HG03565 (cell line): ENCODE data around the gene TMEM178A.

Experiments used
- ATAC-seq: cut with Tn5 transposase; IDR thresholded peaks from one replicate; pipeline ENCODE4 v1.9.1; 2021; ENCODE audit warnings: mild to moderate bottlenecking, moderate library complexity; ENCODE audit not compliant: unreplicated experiment

TMEM178A gene

DNA sequence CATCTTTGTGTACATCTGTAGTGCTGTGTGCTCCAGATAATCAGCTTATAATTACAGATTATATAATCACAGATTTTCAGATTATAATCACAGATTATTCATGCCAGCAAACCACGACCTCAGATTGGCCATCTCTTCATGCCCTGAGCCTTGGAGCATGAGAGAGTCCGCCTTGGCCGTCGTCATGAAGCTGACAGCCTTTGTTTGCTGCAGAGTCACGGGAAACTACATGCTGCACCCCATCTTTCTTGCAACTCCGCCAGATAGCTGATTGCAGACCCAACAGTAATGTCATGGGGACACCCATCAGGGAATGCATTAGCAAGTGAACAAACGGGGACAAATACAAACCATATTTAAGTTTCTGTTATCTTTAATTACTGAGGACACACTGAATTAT lies 7.3 kb downstream of the TMEM178A start:
- ATAC-seq: no peak

DNA sequence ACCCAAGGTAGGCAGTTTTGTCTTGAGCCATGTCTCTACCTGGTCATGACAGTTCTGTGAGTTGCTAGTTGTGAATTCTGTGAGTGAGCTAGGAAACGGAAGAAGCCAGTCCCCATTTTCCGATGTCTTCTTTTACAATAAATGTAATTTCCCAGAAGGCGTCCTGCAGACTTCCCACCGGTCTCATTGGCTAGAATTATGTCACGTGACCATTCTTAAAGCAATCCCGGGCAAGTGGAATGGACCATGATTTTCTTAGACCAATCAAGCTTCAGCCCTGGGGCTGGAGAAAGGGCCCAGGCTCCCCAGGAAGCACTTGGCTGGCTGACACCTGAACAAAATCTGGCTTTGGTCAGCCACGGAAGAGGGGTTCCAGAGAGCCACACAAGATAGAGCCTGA lies 10.6 kb downstream of the TMEM178A start:
- no peak for ATAC-seq

DNA sequence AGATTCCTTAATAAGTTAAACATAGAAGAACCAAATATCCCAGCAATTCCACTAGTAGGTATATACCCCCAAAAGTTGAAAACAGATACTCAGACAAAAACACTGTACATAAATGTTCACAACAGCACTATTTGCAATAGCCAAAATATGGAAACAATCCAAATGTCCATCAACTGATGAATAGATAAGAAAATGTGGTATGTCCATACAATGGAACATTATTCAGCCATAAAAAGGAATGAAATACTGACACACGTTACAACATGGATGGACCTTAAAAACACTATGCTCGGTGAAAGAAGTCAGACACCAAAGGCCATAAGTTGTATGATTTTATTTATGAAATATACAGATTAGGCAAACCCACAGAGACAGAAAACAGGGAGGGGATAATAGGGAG lies 12.5 kb downstream of the TMEM178A start:
- no peak for ATAC-seq

DNA sequence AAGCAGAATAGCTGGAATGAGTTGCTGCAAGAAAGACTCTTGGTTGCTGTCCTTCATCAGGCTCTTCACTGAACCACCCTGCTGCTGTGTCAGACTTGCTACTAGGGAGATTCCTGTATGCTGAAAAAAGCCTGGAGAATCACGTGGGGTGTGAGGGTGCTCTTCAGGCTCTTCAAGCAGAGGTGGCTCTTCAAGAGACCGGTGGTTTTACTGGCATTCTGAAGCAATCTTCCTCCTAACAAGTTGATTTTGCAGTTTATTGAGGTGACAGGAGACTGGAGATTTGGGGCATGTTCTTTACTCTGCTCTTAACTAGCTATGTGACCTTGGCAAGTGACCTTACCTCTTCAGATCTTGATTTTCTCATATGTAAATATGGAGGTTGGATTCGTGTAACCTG lies 14.1 kb downstream of the TMEM178A start:
- no peak for ATAC-seq

DNA sequence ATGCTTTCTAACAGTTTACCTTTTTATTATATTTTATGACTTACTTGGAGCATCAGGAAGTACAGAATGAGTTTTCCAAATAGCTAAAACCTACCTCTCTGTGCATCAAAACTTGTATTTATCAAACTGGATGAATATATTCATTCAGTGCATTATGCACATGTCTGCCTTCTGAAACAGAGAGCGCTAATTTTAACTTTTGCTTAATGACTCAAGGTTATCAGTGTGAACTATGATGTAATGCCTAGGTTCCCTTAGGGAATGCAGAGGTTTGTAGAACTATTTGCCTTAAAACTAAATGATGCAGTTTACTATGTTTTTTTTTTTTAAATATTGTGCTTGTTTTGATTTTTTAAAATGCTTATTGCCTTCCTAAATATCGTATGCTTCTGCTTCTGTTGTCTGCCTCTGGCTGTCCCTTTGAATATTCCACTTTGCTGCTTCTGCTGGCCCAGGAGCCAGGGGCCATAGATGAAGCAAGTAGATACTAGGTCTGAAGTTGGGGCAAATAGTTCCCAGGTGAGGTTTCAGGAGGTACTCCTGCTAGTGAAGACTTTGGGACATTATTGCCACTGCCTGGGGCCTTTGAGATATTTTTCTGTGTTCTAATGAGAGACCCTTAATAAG lies 16.5 kb downstream of the TMEM178A start:
- no peak for ATAC-seq

DNA sequence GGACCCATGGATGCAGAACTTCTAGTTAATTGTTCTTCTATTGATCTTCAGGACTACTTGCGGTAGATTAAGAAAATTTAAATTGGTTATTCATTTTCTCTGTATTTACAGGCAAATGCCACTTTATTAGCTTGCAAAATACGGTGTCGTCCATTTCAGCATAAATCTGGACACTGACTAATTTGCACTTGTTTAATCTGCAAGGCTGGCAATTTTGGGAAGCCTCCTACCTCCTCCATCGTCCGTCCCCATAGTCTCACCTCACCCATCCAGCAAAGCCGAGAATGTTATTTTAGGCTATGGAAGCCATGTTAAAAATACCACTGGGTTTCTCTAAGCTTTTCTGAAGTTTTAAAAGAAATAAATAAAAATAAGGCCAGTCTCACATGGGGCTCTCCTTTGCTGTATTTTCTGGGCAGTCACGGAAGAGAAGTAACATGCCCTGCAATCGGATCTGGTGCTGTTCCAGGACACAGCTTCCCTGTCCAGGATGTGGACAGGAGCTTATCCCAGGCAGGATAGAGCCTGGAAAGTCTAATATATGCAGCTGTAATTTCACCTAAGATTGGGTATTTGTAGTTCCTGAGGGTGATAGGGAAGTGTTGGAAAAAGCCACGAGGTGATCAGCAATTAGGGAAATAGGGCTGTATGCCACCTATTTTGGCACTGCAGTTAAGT lies 17.4 kb downstream of the TMEM178A start:
- ATAC-seq: no peak

DNA sequence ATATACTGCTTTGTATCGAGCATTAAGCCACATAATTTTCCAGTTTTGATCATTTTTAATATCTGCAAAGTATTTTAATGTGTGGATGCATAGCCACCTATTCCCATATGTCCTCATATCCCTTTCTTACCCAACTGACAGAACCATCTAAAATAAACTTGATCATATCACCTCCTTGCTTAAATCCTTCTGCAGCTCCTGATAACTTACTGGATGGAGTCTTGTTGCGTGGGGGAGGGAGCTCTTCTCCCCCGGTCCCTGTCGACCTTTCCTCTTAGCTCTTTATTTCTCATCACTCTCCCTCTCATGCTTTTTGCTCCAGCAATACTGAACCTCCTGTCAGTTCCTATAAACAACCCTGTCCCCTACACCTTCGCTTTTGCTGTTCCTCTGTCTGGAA lies 18.7 kb downstream of the TMEM178A start:
- ATAC-seq: no peak

DNA sequence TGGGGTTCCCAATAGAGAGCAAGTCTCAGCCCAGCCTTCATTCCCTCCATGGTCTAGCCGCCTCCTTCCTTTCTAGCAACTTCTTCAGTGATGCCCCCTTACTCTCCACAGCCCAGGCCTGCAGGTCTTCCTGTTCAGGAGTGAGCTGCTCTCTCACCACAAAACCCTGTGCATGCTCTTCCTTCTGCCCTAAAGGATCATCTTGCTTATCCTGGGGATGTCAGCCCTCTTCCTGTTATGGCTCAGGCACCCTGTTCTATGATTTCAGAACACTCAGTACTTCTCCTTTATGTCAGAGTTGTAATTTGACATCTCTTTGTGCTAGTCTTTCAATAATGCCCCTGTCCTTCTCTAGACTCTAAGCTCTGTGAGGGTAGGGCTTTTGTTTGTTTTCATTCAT lies 19.4 kb downstream of the TMEM178A start:
- ATAC-seq: no peak

DNA sequence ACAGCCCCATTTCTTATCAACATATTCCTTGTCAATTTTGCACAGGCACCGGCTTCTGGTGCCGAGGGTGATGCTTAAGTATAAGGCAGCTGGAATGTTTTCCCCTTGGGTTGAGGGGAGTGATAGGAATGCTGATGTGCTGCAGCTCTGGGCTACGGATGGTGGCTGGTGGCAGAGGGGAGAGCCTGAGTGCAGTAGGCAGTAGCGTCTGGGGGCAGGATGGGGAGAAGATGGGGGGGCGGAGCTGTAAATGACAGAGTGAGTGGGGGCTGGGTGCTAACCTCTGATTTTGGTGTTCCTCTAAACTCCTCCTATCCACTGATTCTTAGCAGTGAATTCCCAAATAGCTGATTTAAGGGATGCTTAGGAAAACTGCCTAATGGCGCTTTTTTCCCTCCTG lies 20.7 kb downstream of the TMEM178A start:
- no peak for ATAC-seq

DNA sequence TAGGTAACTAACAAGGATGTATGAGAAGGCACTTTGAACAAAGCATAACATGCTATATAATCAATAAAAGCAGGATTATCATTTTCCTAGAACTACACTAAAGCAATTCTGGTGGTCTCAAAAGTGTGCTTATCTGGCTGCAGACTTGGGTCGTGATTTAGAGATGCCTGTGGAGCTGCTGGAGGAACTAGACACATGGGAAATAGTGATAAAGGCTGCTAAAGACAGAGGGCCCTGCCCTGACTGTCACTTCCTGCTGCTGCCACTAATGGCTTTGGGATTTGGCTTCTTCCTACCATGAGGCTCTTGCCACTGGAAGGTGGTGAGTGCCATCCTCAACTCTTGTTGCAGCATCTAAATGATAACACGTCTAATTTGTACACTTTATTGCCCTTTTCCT lies 22.5 kb downstream of the TMEM178A start:
- ATAC-seq: no peak

DNA sequence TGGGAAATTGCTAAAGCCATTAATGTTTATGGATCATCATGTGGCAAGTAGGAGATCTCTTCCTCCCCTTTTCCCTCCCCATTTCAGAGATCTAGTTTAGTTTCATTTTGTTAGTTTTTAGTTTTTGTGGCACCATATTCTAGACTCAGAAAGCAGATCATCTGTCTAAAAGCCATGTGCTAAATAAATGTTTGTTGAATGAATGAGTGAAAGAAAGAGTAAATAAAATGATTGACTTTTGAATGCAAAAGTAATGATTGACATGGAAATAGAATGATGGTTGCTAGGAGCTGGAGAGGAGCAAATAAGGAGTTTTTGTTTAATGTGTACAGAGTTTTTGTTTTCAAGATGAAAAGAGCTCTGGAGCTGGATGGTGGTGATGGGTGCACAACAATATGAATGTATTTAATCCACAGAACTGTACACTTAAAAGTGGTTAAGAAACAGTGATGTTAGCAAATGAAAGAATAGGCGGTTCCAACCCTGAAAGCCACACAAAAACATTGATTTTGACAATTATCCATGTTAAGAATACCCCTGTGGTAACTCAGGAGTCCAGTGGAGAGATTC lies 23.6 kb downstream of the TMEM178A start:
- ATAC-seq: no peak

DNA sequence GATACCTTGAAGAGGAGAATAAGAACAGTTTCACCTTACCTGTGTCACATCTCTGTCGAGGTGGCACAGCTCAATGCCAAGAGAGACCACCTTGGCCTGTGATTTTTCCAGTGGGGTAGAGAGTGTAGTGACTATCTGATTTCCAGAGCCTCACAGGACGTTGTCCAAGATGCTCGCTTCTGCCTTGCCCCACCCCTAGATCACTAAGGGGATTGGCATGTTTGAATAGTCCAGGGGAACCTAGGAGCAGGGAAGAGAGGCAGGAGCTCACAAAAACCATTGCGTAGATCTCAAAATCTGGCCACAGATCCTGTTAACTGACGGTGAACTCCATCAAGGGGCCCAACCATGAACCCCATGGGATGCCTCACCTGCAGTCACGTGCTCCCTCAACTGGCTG lies 24.2 kb downstream of the TMEM178A start:
- no peak for ATAC-seq

DNA sequence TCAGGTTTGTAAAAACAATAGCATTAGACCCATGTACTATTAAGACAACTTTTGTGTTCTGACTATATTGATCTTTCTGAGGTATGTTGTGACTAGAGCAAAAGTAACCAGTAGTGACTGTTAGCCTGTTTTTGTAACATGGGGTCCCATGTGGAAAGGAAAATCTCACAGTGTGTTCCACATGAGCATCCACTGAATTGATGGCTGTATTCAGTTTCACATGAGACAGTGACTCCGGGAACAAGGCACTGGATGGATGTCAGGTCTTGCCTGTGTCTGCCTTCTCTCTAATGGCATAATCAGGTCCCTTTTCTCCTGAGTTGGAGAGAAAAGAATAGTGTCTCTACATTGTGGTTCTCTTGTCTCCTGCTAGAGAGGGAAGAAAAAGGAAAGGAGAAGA lies 27.5 kb downstream of the TMEM178A start:
- ATAC-seq: no peak

DNA sequence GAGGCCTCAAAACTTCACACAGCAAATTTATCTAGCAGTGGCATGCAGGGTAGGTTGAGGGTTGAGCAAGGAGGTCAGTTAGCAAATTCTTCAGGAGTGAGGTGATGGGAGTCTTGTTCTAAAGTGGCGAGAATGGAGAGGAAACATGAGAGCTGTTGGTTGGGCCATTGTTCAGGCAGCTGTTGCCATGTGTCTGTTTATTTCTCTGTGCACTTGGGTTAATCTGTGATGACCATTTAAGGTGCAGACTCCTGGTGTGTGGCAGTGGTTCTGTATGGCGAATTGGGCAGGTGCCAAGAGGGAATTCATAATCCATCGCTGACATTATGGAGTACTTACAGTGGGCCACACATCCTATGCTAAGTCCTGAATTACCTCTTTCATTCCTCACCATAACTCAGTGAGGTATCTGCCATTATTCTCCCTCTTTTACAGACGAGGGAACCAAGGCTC lies 30.4 kb downstream of the TMEM178A start:
- no peak for ATAC-seq

DNA sequence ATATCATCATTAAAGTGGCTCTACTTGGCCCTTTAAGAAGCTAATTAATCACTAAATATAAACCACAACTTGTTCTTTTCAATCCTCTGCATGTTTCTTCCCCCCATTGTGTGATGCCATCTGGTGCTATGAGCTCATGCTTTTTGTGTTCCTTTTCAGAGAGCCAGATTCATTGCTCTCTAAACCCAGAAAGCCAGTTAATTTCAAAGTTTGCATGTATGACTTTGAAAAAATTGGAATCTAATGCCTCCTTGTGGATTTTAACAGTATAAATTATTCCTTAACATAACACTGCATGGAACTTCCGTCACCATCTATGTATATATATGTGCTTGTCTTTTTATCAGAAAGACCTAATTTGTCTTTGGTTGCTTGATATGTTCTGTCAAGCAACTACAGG lies 31.1 kb downstream of the TMEM178A start:
- no peak for ATAC-seq

DNA sequence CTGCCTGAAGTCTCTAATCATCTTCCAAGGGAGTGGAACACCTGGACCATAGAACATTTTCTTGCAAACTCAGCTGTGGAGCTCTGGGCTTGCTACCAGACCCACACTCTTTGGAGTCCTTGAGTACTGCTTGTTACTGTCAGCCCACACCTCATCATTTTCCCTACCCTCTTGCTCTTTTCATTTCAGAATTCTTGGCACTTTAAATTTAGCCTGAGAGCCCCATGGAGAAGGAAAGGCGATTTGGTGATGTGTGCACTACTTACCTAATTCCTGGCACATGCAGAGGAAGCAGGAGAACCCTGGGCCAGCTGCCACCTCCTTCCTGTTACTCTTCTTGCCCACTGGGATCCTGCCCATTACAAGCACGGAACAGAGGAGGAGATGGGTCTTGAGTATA lies 31.7 kb downstream of the TMEM178A start:
- no peak for ATAC-seq

DNA sequence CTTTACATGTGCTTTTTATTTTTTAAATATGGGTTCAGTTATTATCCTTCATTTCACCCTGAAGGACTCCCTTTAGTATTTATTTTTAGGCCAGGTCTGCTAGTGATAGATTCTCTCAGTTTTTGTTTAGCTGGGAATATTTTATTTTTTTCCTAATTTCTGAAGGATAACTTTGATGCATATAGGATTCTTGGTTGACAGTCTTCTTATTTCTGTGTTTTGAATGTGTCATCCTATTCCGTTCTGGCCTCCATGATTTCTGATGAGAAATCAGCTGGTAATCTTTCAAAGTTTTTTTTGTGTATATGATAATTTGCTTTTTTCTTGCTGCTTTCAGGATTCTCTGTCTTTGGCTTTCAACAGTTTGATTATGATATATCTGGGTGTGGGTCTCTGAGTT lies 35.4 kb downstream of the TMEM178A start:
- ATAC-seq: no peak

DNA sequence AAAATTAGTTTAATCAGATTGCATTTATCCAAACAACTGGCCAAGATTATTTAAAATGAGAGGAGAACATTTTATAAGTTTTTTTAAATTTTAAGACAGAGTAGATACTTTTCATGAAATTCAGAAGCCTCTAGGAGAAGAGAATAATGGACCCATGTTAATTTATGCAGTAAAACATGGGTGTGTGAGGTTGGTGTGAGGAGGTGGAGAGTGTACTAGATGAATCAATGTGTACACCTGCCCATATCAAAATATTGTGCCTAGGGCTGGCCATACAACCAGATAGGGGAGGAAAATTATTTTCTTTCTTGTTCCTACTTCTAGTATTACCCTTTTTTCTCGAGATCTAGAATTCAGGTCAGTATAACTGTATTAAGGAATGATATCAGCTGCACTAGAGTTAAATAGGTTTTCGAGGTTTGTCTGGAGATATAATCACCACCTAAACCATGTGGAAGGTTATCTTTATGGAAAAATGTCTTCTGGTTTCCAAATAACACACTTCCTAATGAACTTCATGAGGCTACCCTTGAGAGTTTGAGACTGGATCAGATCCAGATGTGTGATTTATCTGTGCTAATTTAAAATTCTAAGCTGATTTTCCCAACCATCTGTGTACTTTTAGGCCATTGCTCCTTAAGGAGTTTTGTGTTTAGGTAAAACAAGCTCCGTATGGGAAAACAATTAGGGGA lies 37.6 kb downstream of the TMEM178A start:
- ATAC-seq: no peak

DNA sequence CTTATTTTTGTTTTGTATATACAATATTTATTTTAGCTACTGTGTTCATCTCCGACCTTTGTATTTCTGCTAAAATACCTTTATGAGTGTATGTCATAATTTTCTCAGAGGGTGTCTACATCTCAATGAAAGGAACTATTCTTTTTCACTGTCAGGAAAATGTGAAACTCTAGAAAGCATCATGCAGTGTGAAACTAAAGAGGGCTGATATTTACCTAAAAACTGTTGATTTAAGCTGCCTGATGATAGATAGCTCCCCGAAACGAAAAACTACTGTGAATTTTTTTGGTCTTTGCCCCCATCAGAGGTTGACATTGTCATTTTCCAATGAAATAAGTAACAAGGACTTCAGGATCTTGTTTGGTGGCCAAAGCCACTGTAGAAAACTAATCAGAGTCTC lies 38.8 kb downstream of the TMEM178A start:
- no peak for ATAC-seq

DNA sequence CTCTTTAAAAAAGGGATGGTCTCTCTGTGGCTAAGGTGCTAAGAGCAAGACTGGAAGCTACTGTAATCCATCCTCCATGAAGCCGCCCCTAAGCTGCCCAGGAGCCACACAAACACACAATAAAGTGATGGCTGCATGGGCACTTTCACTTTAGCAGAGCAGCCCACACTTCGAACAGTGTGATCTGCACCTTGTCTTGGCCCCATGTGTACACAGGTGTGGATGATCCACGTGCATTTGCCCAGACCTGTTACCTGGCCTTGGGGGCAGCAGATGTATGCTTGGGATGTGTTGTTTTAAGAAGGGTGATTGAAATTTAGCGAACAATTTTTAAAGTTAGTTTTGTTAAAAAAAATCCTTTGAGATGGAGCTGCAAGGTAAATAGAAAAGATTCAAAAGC lies 39.9 kb downstream of the TMEM178A start:
- ATAC-seq: no peak

DNA sequence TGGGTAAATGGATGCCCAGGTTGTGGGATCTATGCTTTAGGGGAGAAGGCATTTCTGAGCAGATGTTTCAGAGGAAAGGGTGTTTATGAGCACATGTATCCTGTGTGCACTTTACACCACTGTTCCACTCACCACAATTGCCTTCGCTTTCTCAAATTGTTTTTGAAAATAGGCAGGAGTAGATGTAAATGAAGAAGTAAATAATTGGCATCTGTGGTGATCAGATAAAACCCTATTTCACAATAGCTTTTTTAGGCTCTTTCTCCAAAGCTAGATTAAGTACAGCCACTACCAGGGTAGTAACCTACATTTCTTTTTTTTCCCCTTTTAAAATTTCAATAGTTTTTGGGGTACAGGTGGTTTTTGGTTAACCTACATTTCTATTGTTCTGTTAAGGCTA lies 40.6 kb downstream of the TMEM178A start:
- no peak for ATAC-seq

DNA sequence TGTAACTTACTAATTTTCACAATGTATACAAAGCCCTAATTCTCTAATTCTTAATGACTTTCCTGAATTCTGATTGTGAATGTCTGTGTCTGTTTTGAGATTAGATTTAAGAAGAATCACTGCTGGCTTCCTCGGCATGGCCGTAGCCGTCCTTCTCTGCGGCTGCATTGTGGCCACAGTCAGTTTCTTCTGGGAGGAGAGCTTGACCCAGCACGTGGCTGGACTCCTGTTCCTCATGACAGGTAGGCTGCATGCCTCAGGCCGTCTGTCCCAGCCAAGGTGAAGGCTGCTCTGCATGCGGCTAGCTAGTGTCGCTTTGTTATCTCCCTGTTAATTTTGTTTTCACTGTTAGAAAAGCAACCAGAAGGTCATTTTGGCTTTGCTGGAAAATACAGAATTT lies 41.2 kb downstream of the TMEM178A start:
- no peak for ATAC-seq
